SK-N-SH treated with all-trans-retinoic acid at 6 μM for 48 hours (cell line): ENCODE results near the gene CYP4F2.

Experiments used
- ATAC-seq: fragments of 200-7000 bp; cut with Tn5 transposase; 3 replicates; pipeline ENCODE4 v1.9.1; 2020; ENCODE audit warnings: mild to moderate bottlenecking, moderate library complexity
- ARNTL ChIP-seq: fragments of 450-650 bp; formaldehyde crosslinking; IDR thresholded peaks from 2 replicates; pipeline ENCODE4 v1.5.0; 2020; ENCODE audit warnings: low read depth, mild to moderate bottlenecking, moderate library complexity, borderline replicate concordance
- BACH2 ChIP-seq: fragments of 250-450 bp; sonication (Bioruptor Pico); IDR thresholded peaks from 2 replicates; pipeline ENCODE4 v1.9.0; 2021; ENCODE audit warnings: mild to moderate bottlenecking, borderline replicate concordance
- CSDC2 ChIP-seq: fragments of 250-450 bp; sonication (Bioruptor Pico); IDR thresholded peaks from 2 replicates; pipeline ENCODE4 v1.5.0; 2020; ENCODE audit warnings: mild to moderate bottlenecking, moderate library complexity
- ESRRG ChIP-seq: fragments of 250-450 bp; sonication (Bioruptor Pico); IDR thresholded peaks from 2 replicates; pipeline ENCODE4 v1.6.1; 2021; ENCODE audit warnings: mild to moderate bottlenecking
- GLIS3 ChIP-seq: fragments of 250-450 bp; sonication (Bioruptor Pico); IDR thresholded peaks from 2 replicates; pipeline ENCODE4 v1.5.0; 2020; ENCODE audit warnings: mild to moderate bottlenecking, moderate library complexity
- ISL1 ChIP-seq: fragments of 250-450 bp; sonication (Bioruptor Pico); IDR thresholded peaks from 2 replicates; pipeline ENCODE4 v2.1.2; 2022; ENCODE audit warnings: mild to moderate bottlenecking, moderate library complexity
- OSR1 ChIP-seq: fragments of 250-450 bp; sonication (Bioruptor Pico); IDR thresholded peaks from 2 replicates; pipeline ENCODE4 v1.8.0; 2022; ENCODE audit warnings: moderate library complexity, mild to moderate bottlenecking, inconsistent platforms
- PPARA ChIP-seq: fragments of 250-450 bp; sonication (Bioruptor Pico); IDR thresholded peaks from 2 replicates; pipeline ENCODE4 v1.5.0; 2020; ENCODE audit warnings: mild to moderate bottlenecking, borderline replicate concordance
- RARB ChIP-seq: fragments of 250-450 bp; sonication (Bioruptor Pico); IDR thresholded peaks from 2 replicates; pipeline ENCODE4 v1.8.0; 2021; ENCODE audit warnings: mild to moderate bottlenecking, moderate library complexity
- SNAI2 ChIP-seq: fragments of 250-450 bp; sonication (Bioruptor Pico); IDR thresholded peaks from 2 replicates; pipeline ENCODE4 v1.5.0; 2020; ENCODE audit warnings: mild to moderate bottlenecking, moderate library complexity
- TCF4 ChIP-seq: fragments of 250-450 bp; sonication (Bioruptor Pico); IDR thresholded peaks from 2 replicates; pipeline ENCODE4 v1.8.0; 2021; ENCODE audit warnings: mild to moderate bottlenecking, moderate library complexity, borderline replicate concordance
- TOX ChIP-seq: fragments of 250-450 bp; sonication (Bioruptor Pico); IDR thresholded peaks from 2 replicates; pipeline ENCODE4 v1.8.0; 2021; ENCODE audit warnings: mild to moderate bottlenecking, moderate library complexity, borderline replicate concordance
- ZC3H10 ChIP-seq: fragments of 250-450 bp; sonication (Bioruptor Pico); IDR thresholded peaks from 2 replicates; pipeline ENCODE4 v1.5.1; 2021; ENCODE audit warnings: mild to moderate bottlenecking, moderate library complexity
- ZFP3 ChIP-seq: fragments of 250-450 bp; sonication (Bioruptor Pico); IDR thresholded peaks from 2 replicates; pipeline ENCODE4 v1.5.0; 2020; ENCODE audit warnings: mild to moderate bottlenecking, moderate library complexity
- ZFP30 ChIP-seq: fragments of 450-650 bp; formaldehyde crosslinking; IDR thresholded peaks from 2 replicates; pipeline ENCODE4 v1.5.0; 2022; ENCODE audit warnings: mild to moderate bottlenecking, moderate library complexity
- ZNF70 ChIP-seq: fragments of 450-650 bp; formaldehyde crosslinking; IDR thresholded peaks from 2 replicates; pipeline ENCODE4 v1.5.0; 2020; ENCODE audit warnings: mild to moderate bottlenecking, moderate library complexity
- ZNF8 ChIP-seq: fragments of 450-650 bp; formaldehyde crosslinking; IDR thresholded peaks from 2 replicates; pipeline ENCODE4 v1.5.0; 2020; ENCODE audit warnings: mild to moderate bottlenecking, moderate library complexity
- TF ChIP-seq, protein P1 (sequence below): fragments of 250-450 bp; sonication (Bioruptor Pico); IDR thresholded peaks from 2 replicates; pipeline ENCODE4 v1.5.1; 2021; ENCODE audit warnings: mild to moderate bottlenecking, moderate library complexity
- TF ChIP-seq, protein P2 (sequence below): fragments of 250-450 bp; sonication (Bioruptor Pico); IDR thresholded peaks from 2 replicates; pipeline ENCODE4 v1.5.0; 2020; ENCODE audit warnings: mild to moderate bottlenecking, moderate library complexity
- TF ChIP-seq, protein P3 (sequence below): fragments of 250-450 bp; sonication (Bioruptor Pico); IDR thresholded peaks from 2 replicates; pipeline ENCODE4 v1.8.0; 2020; ENCODE audit warnings: mild to moderate bottlenecking, moderate library complexity, borderline replicate concordance
- TF ChIP-seq, protein P4 (sequence below): fragments of 250-450 bp; sonication (Bioruptor Pico); IDR thresholded peaks from 2 replicates; pipeline ENCODE4 v1.5.1; 2020; ENCODE audit warnings: low read depth, mild to moderate bottlenecking, moderate library complexity

CYP4F2 gene

DNA sequence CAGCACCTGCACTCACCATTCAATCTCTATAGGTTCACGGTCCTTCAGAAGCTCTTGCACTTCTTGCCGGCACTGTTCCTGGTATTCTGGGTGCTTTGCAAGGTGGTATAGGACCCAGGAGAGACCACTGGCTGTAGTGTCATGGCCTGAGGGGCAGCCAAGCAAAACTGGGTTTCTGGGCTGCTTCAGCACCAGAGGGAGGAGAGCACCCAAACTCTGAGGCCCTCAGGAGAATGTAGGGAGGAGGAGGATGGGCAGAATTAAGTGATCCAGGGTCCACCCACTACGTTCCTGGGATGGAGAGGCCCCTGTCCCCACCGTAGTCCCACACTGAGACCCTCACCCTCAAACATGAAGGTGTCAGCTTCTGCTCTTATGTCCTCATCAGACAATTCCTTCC is 24.1 kb upstream of the CYP4F2 start:
- no peak for ATAC-seq
- TF ChIP-seq PPARA (CRISPR knock-in tag) (no peak), ZNF8 (CRISPR knock-in tag) (no peak), ZC3H10 (CRISPR knock-in tag) (no peak), ARNTL (CRISPR knock-in tag) (no peak), ISL1 (CRISPR knock-in tag) (no peak), SNAI2 (no peak), TOX (no peak), BACH2 (CRISPR knock-in tag) (no peak), CSDC2 (CRISPR knock-in tag) (no peak), GLIS3 (CRISPR knock-in tag) (no peak), ESRRG (no peak)
- TF ChIP-seq, protein P1, sequence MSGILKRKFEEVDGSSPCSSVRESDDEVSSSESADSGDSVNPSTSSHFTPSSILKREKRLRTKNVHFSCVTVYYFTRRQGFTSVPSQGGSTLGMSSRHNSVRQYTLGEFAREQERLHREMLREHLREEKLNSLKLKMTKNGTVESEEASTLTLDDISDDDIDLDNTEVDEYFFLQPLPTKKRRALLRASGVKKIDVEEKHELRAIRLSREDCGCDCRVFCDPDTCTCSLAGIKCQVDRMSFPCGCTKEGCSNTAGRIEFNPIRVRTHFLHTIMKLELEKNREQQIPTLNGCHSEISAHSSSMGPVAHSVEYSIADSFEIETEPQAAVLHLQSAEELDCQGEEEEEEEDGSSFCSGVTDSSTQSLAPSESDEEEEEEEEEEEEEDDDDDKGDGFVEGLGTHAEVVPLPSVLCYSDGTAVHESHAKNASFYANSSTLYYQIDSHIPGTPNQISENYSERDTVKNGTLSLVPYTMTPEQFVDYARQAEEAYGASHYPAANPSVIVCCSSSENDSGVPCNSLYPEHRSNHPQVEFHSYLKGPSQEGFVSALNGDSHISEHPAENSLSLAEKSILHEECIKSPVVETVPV (CRISPR knock-in tag) = no peak
- TF ChIP-seq, protein P2, sequence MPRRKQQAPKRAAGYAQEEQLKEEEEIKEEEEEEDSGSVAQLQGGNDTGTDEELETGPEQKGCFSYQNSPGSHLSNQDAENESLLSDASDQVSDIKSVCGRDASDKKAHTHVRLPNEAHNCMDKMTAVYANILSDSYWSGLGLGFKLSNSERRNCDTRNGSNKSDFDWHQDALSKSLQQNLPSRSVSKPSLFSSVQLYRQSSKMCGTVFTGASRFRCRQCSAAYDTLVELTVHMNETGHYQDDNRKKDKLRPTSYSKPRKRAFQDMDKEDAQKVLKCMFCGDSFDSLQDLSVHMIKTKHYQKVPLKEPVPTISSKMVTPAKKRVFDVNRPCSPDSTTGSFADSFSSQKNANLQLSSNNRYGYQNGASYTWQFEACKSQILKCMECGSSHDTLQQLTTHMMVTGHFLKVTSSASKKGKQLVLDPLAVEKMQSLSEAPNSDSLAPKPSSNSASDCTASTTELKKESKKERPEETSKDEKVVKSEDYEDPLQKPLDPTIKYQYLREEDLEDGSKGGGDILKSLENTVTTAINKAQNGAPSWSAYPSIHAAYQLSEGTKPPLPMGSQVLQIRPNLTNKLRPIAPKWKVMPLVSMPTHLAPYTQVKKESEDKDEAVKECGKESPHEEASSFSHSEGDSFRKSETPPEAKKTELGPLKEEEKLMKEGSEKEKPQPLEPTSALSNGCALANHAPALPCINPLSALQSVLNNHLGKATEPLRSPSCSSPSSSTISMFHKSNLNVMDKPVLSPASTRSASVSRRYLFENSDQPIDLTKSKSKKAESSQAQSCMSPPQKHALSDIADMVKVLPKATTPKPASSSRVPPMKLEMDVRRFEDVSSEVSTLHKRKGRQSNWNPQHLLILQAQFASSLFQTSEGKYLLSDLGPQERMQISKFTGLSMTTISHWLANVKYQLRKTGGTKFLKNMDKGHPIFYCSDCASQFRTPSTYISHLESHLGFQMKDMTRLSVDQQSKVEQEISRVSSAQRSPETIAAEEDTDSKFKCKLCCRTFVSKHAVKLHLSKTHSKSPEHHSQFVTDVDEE (CRISPR knock-in tag) = no peak
- TF ChIP-seq, protein P3, sequence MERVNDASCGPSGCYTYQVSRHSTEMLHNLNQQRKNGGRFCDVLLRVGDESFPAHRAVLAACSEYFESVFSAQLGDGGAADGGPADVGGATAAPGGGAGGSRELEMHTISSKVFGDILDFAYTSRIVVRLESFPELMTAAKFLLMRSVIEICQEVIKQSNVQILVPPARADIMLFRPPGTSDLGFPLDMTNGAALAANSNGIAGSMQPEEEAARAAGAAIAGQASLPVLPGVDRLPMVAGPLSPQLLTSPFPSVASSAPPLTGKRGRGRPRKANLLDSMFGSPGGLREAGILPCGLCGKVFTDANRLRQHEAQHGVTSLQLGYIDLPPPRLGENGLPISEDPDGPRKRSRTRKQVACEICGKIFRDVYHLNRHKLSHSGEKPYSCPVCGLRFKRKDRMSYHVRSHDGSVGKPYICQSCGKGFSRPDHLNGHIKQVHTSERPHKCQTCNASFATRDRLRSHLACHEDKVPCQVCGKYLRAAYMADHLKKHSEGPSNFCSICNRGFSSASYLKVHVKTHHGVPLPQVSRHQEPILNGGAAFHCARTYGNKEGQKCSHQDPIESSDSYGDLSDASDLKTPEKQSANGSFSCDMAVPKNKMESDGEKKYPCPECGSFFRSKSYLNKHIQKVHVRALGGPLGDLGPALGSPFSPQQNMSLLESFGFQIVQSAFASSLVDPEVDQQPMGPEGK = no peak
- TF ChIP-seq, protein P4, sequence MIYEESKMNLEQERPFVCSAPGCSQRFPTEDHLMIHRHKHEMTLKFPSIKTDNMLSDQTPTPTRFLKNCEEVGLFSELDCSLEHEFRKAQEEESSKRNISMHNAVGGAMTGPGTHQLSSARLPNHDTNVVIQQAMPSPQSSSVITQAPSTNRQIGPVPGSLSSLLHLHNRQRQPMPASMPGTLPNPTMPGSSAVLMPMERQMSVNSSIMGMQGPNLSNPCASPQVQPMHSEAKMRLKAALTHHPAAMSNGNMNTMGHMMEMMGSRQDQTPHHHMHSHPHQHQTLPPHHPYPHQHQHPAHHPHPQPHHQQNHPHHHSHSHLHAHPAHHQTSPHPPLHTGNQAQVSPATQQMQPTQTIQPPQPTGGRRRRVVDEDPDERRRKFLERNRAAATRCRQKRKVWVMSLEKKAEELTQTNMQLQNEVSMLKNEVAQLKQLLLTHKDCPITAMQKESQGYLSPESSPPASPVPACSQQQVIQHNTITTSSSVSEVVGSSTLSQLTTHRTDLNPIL (CRISPR knock-in tag) = no peak

DNA sequence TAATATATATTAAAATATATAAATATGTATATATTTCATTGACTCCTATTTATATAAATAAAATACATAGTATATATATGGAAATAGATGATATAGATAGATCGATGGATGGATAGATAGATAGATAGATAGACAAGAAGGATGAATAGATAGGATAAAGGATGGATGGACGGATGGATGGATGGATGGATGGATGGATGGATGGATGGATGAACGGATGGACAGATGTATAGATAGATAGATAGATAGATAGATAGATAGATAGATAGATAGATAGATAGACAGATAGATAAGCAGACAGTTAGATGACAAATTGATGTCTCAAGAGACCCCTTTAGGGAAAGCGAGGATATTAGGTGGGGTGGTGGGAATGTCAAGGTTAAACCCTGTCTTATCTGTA is 21.4 kb upstream of the CYP4F2 start:
- TF ChIP-seq, protein P1 (CRISPR knock-in tag) = no peak
- ATAC-seq = no peak

DNA sequence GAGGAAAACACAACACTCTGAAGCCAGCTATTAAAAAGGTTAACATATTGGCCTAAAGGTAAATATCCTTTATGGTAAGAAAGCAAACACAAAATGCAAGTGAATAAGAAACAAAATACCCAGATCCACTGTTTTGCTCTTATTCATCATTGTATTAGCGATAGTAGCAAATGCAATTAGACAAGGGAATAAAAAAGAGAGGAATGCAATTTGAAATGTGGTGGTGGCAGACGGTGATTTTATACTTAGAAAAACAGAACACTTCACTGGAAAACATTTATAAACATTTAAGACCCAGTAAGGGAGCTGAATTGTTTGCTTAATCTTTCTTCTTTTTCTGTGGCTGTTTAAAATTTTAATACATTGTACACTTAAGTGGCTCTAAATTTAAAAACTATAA is 17.2 kb upstream of the CYP4F2 start:
- TF ChIP-seq RARB (no peak), ZNF70 (CRISPR knock-in tag) (no peak), ZFP3 (CRISPR knock-in tag) (no peak)
- no peak for ATAC-seq

DNA sequence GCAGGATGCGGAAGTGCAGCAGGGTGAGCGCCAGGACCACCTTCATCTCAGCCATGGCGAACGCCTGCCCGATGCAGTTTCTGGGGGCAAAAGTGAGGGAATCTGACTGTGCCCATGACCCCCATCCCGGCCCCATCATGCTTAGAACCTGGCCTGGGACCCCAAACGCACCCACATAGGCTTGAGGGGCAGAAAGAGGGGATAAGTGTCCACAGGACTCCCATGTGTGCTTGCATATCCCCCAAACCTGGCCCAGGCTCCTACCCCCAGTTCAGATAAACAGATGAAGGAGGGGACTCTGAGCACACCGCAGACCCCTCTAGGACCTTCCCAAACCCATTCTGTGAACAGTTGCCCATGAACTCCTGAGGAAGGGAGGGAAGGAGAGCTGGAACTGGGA is 16.0 kb upstream of the CYP4F2 start:
- ATAC-seq = no peak
- TF ChIP-seq ZC3H10 (CRISPR knock-in tag) (no peak), PPARA (CRISPR knock-in tag) (no peak), OSR1 (CRISPR knock-in tag) (no peak), ZFP30 (CRISPR knock-in tag) (no peak), TCF4 (CRISPR knock-in tag) (no peak), BACH2 (CRISPR knock-in tag) (no peak)
- TF ChIP-seq, protein P3 = no peak
- TF ChIP-seq, protein P4 (CRISPR knock-in tag) = no peak
- TF ChIP-seq, protein P2 (CRISPR knock-in tag) = no peak
